GM12875 (cell line): Measurements from ENCODE around the gene B3GLCT.

Experiments used
- H3K4me3 ChIP-seq: one replicate; pipeline ENCODE4 v1.5.1; 2011; ENCODE audit warnings: low read depth, low read length, control low read depth
- TF ChIP-seq, protein P1 (sequence below): IDR thresholded peaks from 2 replicates; pipeline ENCODE4 v1.5.1; 2011; ENCODE audit warnings: low read depth, mild to moderate bottlenecking, control low read depth, inconsistent platforms, low read length, moderate library complexity, borderline replicate concordance; ENCODE audit not compliant: insufficient read depth

B3GLCT gene

GRCh38 chr13:31267126-31267784, 67.5 kb downstream of the B3GLCT start:
- no peak overlapping the region for H3K4me3 ChIP-seq
- TF ChIP-seq, protein P1, sequence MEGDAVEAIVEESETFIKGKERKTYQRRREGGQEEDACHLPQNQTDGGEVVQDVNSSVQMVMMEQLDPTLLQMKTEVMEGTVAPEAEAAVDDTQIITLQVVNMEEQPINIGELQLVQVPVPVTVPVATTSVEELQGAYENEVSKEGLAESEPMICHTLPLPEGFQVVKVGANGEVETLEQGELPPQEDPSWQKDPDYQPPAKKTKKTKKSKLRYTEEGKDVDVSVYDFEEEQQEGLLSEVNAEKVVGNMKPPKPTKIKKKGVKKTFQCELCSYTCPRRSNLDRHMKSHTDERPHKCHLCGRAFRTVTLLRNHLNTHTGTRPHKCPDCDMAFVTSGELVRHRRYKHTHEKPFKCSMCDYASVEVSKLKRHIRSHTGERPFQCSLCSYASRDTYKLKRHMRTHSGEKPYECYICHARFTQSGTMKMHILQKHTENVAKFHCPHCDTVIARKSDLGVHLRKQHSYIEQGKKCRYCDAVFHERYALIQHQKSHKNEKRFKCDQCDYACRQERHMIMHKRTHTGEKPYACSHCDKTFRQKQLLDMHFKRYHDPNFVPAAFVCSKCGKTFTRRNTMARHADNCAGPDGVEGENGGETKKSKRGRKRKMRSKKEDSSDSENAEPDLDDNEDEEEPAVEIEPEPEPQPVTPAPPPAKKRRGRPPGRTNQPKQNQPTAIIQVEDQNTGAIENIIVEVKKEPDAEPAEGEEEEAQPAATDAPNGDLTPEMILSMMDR = no peak

GRCh38 chr13:31274390-31274789, 74.6 kb downstream of the B3GLCT start:
- no peak overlapping the region for H3K4me3 ChIP-seq
- TF ChIP-seq, protein P1 = no peak

GRCh38 chr13:31276421-31276820, 76.6 kb downstream of the B3GLCT start:
- no peak overlapping the region for H3K4me3 ChIP-seq
- TF ChIP-seq, protein P1 = no peak

DNA sequence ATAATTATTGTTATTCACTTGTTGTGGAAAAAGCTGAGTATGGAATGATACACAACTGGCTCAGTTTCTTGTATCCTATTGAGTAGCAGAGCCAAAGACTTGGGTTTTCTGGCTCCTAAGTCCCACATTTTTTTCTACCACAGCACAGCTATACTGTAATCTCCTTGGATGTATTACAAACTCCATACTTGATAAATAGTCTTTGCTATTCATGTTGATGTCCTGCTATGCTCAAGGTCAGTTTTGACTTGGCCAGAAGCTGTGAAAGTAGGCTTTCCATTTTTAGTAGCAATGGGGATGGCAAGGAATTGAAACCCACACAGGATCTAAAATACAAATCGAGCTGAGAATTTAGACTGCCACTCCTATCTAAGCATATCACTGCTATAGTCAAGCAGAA, 79.1 kb downstream of the B3GLCT start:
- TF ChIP-seq, protein P1 = no peak
- no peak overlapping the region for H3K4me3 ChIP-seq

DNA sequence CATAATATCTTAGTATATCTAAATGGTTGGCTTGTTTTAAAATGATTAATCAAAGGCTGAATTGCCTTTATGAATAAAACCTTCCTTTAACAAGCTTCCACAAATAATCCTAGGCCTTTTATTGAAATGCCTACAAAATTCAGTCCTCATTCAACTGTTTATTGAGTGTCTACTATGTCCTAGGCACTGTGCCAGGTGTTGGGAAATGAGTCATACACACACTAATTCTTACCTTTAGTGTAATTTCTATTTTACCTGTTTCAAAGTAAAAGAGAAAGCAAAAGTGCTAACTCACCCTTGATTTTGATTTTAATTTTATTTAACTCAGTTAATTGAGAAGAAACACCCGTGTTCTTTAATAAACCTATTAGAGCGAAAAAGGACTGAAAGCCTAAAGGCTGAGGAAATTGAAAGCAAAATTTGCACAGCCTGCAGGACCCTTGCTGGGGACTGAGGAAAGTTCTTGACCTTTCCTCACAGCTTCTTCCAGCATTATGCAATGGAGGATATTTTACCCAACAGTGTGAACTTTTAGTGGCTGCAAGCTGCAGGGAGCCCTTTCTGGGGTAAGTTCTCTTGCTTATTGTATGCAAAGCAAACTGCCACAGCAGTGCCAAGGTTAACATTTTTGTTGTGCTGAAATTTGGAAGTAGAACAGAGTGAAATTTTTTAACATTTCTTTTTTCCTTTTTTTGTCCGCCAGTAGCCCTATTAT, 83.1 kb downstream of the B3GLCT start:
- TF ChIP-seq, protein P1 = no peak

DNA sequence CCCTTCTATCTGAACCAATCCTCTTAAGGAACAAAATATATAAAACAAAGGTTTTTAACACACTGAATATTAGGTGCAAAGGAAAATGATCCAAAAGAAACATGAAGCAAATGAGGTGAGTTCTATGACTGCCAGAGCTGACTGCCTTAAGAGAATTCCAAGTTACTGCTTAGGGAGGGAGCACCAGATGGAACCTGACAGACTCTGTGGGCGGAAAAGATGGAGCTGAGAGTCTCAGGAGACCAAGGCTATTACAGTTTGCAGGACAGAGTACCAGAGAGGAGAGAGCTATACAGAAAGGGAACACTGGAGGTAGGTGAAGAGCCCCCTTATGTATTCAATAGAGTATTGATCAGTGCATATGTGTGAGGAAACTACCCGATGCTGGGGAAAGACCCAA, 87.2 kb downstream of the B3GLCT start:
- TF ChIP-seq, protein P1 = no peak
- no peak overlapping the region for H3K4me3 ChIP-seq

More for the DNA sequence above, 83.1 kb downstream of the B3GLCT start:
- no peak overlapping the region for H3K4me3 ChIP-seq

- TF ChIP-seq, protein P1 = no peak
- no peak overlapping the region for H3K4me3 ChIP-seq
Measured at GRCh38 chr13:31301119-31301518, 101.3 kb downstream of the B3GLCT start.
